Subcutaneous adipose tissue (tissue), 4 donors: ENCODE data around the gene HDLBP. TPM values are rescaled to one million over a fixed set of nuclear protein-coding genes. Genes with fewer than 3 reads are reported as not detected.

ENCODE experiments used
- CTCF ChIP-seq: fragments of 450-650 bp; IDR thresholded peaks from one replicate; pipeline ENCODE4 v1.5.1; 2016; ENCODE audit warnings: low read depth, mild to moderate bottlenecking, control low read depth, antibody characterized with exemption, moderate library complexity
- total RNA-seq, 4 donors: library from RNA; depleted of rRNA; stranded (reverse); fragments of >200 nt; gene quantifications; one replicate each; pipeline ENCODE4 v1.1.0, GENCODE V29; 2016

HDLBP gene
- total RNA-seq, 4 donors from 2014 or later, result 306 to 581 (median 503) TPM

GRCh38 chr2:241213041-241213440 is 102.4 kb downstream of the HDLBP start:
- TF ChIP-seq CTCF, result no peak

DNA sequence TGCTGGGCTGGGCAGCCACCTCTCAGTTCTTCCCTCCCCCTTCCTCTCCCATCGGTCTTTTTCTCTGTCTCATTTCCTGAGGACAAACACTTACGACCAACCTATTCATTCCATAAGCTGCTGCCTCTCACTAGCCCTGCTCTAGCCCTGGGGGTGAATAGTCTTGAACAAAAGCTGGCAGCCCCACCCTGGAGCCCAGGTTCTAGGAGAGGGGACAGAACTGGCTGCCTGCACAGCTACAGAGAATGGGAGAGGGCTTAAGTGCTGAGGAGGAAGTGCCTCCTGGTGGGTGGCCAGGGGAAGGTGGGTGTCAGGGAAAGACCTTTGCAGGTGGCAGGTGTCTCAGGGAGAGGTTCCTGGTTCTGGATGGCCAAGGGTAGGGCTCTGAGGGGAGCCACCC is 104.2 kb downstream of the HDLBP start:
- TF ChIP-seq CTCF, result no peak

GRCh38 chr2:241209271-241209670 is 106.2 kb downstream of the HDLBP start:
- no peak for TF ChIP-seq CTCF

- no peak for TF ChIP-seq CTCF
Measured at GRCh38 chr2:241208058-241208457, 107.4 kb downstream of the HDLBP start.

DNA sequence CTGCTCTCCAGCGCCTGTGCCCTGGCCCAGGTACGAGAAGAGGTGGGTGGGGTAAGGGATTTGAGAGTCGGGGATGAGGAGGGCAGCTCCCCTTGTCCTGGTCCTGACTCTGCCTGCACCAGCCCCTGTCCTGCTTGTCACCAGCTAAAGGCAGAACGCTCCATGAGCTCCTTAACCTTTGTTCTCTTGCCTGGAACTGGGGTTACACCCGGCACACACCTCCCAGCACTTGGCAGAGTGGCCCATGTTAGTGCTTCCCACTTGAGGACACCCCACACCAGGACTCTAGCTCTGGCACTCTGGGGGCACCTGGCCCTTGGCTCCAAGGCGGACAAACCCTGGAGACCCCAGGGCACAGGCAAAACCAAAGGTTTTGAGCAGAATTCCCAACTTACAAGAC is 107.8 kb downstream of the HDLBP start:
- TF ChIP-seq CTCF, result no peak

DNA sequence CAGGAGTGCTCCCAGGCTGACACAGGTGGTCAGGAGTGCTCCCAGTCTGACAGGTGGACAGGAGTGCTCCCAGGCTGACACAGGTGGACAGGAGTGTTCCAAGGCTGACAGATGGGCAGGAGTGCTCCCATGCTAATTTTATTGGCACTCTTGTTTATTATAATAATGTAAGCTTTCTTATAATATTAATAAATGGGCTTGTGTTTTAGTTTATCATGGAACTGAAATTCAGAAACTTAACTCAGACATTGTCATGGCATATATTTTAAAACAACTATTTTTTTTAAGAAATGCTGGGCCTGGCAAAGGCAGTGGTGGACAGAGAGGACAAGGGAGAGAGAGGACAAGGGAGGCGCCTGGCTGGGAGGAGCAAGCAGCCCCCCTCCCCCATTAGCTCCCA is 108.3 kb downstream of the HDLBP start:
- TF ChIP-seq CTCF, result no peak

DNA sequence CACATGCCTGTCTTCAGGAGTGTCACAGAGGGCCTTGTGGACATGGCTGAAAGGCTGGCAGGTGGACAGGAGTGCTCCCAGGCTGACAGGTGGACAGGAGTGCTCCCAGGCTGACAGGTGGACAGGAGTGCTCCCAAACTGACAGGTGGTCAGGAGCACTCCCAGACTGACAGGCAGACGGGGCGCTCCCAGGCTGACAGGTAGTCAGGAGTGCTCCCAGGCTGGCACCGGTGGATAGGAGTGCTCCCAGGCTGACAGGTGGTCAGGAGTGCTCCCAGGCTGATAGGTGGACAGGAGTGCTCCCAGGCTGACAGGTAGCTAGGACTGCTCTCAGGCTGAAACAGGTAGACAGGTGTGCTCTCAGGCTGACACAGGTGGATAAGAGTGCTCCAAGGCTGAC is 110.4 kb downstream of the HDLBP start:
- no peak for TF ChIP-seq CTCF
